OCI-LY7 (cell line): Measurements from ENCODE around the gene SPATA13. TPM values are rescaled to one million over a fixed set of nuclear protein-coding genes. Genes with fewer than 3 reads are reported as not detected.

ENCODE experiments used
- BruUV-seq: library from RNA; stranded (reverse); fragments of 400-500 nt; replicated peaks from 2 replicates; lab custom pipeline; 2021; lab: Mats Ljungman, UMichigan
- CTCF ChIA-PET: fragments of 300-600 bp; sonication (Branson Sonifier 250); formaldehyde crosslinking; loops from one replicate; lab custom pipeline; 2022; ENCODE audit warnings: antibody characterized with exemption; ENCODE audit not compliant: unreplicated experiment; lab: Charles Lee
- POLR2A ChIA-PET: fragments of 300-600 bp; sonication (Branson Sonifier 250); formaldehyde crosslinking; loops from one replicate; lab custom pipeline; 2022; ENCODE audit warnings: antibody characterized with exemption; lab: Charles Lee
- DNase-seq: peaks from one replicate; pipeline ENCODE4 v3.0.0-alpha.2; 2015; ENCODE audit warnings: low spot score
- H2AFZ ChIP-seq: fragments of 200-600 bp; sonication (generic), shearing (Covaris generic); 2 replicates; pipeline ENCODE4 v1.6.1; 2014; ENCODE audit warnings: mild to moderate bottlenecking, antibody characterized with exemption, low read length, moderate library complexity
- H3K27ac ChIP-seq: fragments of 200-600 bp; sonication (generic); 2 replicates; pipeline ENCODE4 v1.5.1; 2014; ENCODE audit warnings: mixed run types, low read depth, mild to moderate bottlenecking, moderate library complexity, low read length, inconsistent platforms; ENCODE audit not compliant: poor library complexity, severe bottlenecking
- H3K36me3 ChIP-seq: fragments of 200-600 bp; sonication (generic); 2 replicates; pipeline ENCODE4 v1.6.1; 2014; ENCODE audit warnings: mild to moderate bottlenecking, antibody characterized with exemption, low read length, moderate library complexity, mixed read lengths; ENCODE audit not compliant: insufficient read depth
- H3K4me1 ChIP-seq: fragments of 200-600 bp; sonication (generic); 2 replicates; pipeline ENCODE4 v1.5.1; 2014; ENCODE audit warnings: mild to moderate bottlenecking, low read length; ENCODE audit not compliant: insufficient read depth, poor library complexity, severe bottlenecking
- H3K4me2 ChIP-seq: fragments of 200-600 bp; sonication (generic); 2 replicates; pipeline ENCODE4 v1.6.1; 2014; ENCODE audit warnings: mild to moderate bottlenecking, low read length
- H3K4me3 ChIP-seq: fragments of 200-600 bp; sonication (generic); 2 replicates; pipeline ENCODE4 v1.5.1; 2014; ENCODE audit warnings: mild to moderate bottlenecking, low read depth, low read length; ENCODE audit not compliant: poor library complexity, severe bottlenecking
- H3K79me2 ChIP-seq: fragments of 200-600 bp; sonication (generic); 2 replicates; pipeline ENCODE4 v1.6.1; 2016; ENCODE audit warnings: low read depth, mild to moderate bottlenecking, low read length, moderate library complexity, mixed read lengths; ENCODE audit not compliant: insufficient read depth
- H3K9me2 ChIP-seq: fragments of 200-600 bp; sonication (generic); 2 replicates; pipeline ENCODE4 v1.6.1; 2016; ENCODE audit warnings: mild to moderate bottlenecking, low read length, mixed read lengths; ENCODE audit not compliant: insufficient read depth
- H3K9me3 ChIP-seq: fragments of 200-600 bp; sonication (generic); 2 replicates; pipeline ENCODE4 v1.6.1; 2014; ENCODE audit warnings: mild to moderate bottlenecking, mixed run types, low read length, mixed read lengths
- H4K20me1 ChIP-seq: fragments of 200-600 bp; sonication (generic); 2 replicates; pipeline ENCODE4 v1.6.1; 2014; ENCODE audit warnings: mild to moderate bottlenecking, antibody characterized with exemption, low read length, moderate library complexity, mixed read lengths; ENCODE audit not compliant: insufficient read depth
- CTCF ChIP-seq: fragments of 200-600 bp; sonication (generic); conservative IDR thresholded peaks from 2 replicates; pipeline ENCODE4 v1.5.1; 2014; ENCODE audit warnings: mild to moderate bottlenecking, antibody characterized with exemption, low read length, moderate library complexity, mixed read lengths
- EZH2phosphoT487 ChIP-seq: fragments of 200-600 bp; sonication (generic); IDR thresholded peaks from 2 replicates; pipeline ENCODE4 v1.6.1; 2018; ENCODE audit warnings: low read depth, borderline replicate concordance, mild to moderate bottlenecking, mixed run types, antibody characterized with exemption, low read length, moderate library complexity, mixed read lengths
- intact Hi-C: fragments of 100-400 bp; cut with micrococcal nuclease; formaldehyde crosslinking; loops from one replicate; pipeline ENCODE4 v1.10.0; 2022; ENCODE audit not compliant: unreplicated experiment
- total RNA-seq, 2 experiments: library from RNA; depleted of rRNA in 1 of 2; stranded (reverse); fragments of >200 nt in 1 of 2; shearing (Covaris generic) in 1 of 2; gene quantifications; 2 replicates each; pipeline ENCODE4 v1.2.3, GENCODE V29; 2014 to 2022

SPATA13 gene
- total RNA-seq, 2 experiments from 2014 or later, result 3.8 to 32.4 TPM

GRCh38 chr13:24159357-24159756, 1.2 kb upstream of the SPATA13 start:
- TF ChIP-seq EZH2phosphoT487 (no peak), CTCF (no peak)
- H3K9me3 ChIP-seq, result no peaks in the 10 kb centered on the region
- H3K27ac ChIP-seq, result no peak overlapping the region
- H3K4me1 ChIP-seq, result peaks cover 11% of the 10 kb centered on the region
- no peak overlapping the region for H2AFZ ChIP-seq
- no peaks in the 10 kb centered on the region for H3K79me2 ChIP-seq
- H4K20me1 ChIP-seq, result no peaks in the 10 kb centered on the region
- DNase-seq, result no peak
- H3K9me2 ChIP-seq, result no peaks in the 10 kb centered on the region
- ChIA-PET CTCF (no interaction called here), POLR2A (interaction anchor here (0.6 to 0.8 kb wide), 2 partner anchors 37 to 51 kb away, joined by 3 to 4 read pairs; no protein-coding TSS in a partner anchor)
- no peak overlapping the region for H3K4me2 ChIP-seq
- intact Hi-C loops, result no loop called here
- H3K36me3 ChIP-seq, result no peaks in the 10 kb centered on the region
- no TSS peak for BruUV-seq
- H3K4me3 ChIP-seq, result no peak overlapping the region

- no peak overlapping the region for H3K27ac ChIP-seq
- peak; percentile 45 for DNase-seq
- TF ChIP-seq CTCF, result no peak
- TF ChIP-seq EZH2phosphoT487, result no peak
- H3K4me2 ChIP-seq, result peak overlapping the region; percentile 75
- no peaks in the 10 kb centered on the region for H3K79me2 ChIP-seq
- BruUV-seq, result no TSS peak
- H3K9me2 ChIP-seq, result no peaks in the 10 kb centered on the region
- peak overlapping the region; percentile 73 for H3K4me3 ChIP-seq
- peak overlapping the region; percentile 71 for H2AFZ ChIP-seq
- intact Hi-C loops, result loop anchor here (2.0 kb wide), 2 partner anchors 44 to 108 kb away; no protein-coding TSS in a partner anchor
- ChIA-PET POLR2A (interaction anchor here (0.6 to 2.2 kb wide), 14 partner anchors 8 to 100 kb away, joined by 3 to 24 read pairs (median 6); no protein-coding TSS in a partner anchor), CTCF (interaction anchor here (0.6 to 1.5 kb wide), 6 partner anchors 19 to 58 kb away, joined by 3 to 14 read pairs (median 4); no protein-coding TSS in a partner anchor)
- H4K20me1 ChIP-seq, result no peaks in the 10 kb centered on the region
- H3K4me1 ChIP-seq, result peaks cover 11% of the 10 kb centered on the region
- no peaks in the 10 kb centered on the region for H3K36me3 ChIP-seq
- no peaks in the 10 kb centered on the region for H3K9me3 ChIP-seq
Observed at GRCh38 chr13:24161010-24161775, 673 bp downstream of the SPATA13 start.
